ENCODE measurements around the gene CPO. TPM values are rescaled to one million over a fixed set of nuclear protein-coding genes. Genes with fewer than 3 reads are reported as not detected.

CPO gene
- total RNA-seq, 1 experiment from 2014 or later = 0.32 TPM

- TF ChIP-seq ZBTB33 (IDR thresholded peaks at IDR 0.05; ENCODE audit: extremely low read depth, insufficient replicate concordance, low read length) (no peak), EZH2phosphoT487 (IDR thresholded peaks at IDR 0.05; ENCODE audit: borderline replicate concordance) (no peak), ZFX (IDR thresholded peaks at IDR 0.05) (no peak)
Observed at GRCh38 chr2:206940546-206940945, 1.2 kb downstream of the CPO start (continued).

DNA sequence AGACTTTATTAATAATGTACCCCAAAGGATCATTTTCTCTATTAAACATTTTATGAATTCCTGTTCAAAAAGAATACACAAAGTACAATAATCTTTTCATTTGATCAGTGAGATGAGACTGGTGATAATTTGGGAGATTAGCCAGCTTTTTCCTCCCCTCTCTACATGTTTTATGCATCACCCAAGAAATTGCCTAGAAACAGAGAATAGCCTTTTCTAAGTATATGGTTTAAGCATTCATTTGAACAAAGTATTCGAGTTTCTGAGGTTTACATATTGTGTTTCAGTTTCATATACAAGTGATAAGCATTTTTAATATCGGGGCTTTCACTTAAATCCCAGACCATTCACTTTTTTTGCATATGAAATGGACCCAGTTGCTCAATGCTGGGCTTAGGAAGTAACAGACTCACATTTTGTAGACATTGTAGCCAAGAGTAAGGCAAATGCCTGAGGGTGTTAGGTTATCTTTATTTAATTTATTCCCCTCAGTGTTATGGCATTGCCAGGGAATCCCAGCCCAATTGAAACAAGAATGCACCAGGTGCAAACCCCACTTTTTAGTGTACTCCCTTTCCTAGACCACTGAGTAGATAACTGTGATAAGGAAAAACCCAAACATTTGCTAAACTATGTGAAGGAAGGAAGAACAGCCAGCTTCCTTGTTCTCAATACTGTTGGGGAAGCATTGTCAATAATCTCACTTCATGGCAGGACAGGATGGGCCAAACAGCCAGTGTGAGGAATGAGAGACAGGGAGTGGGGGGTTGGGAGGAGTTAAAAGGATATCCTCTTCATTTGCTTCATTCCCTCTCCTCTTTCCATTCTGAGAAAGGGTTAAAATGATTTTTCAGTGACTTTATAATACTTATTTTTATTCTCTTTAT is 3.5 kb downstream of the CPO start:
- Histone ChIP-seq H3K9me2 (ENCODE audit: insufficient read depth) (no peaks in the 10 kb centered on the region), H3K79me2 (ENCODE audit: insufficient read depth, low read length) (no peaks in the 10 kb centered on the region), H3K27ac (ENCODE audit: low read depth, low read length) (no peak overlapping the region), H3K36me3 (ENCODE audit: control insufficient read depth in 1 of 2, insufficient read depth in 2 of 2, low read length in 2 of 2) (no peaks in the 10 kb centered on the region), H3K4me2 (ENCODE audit: low read length) (no peak overlapping the region), H3K4me1 (ENCODE audit: control insufficient read depth in 1 of 2, insufficient read depth in 2 of 2, low read length in 2 of 2) (no peaks in the 10 kb centered on the region), H3K9me3 (ENCODE audit: control insufficient read depth in 1 of 2, insufficient read depth in 1 of 2, low read depth in 1 of 2, low read length in 2 of 2) (no peaks in the 10 kb centered on the region), H3K27me3 (ENCODE audit: insufficient read depth, low read length) (no peaks in the 10 kb centered on the region), H3K9ac (ENCODE audit: low read length) (no peak overlapping the region), H4K20me1 (ENCODE audit: insufficient read depth) (no peaks in the 10 kb centered on the region), H3K4me3 (replicated peaks in 1 of 2; ENCODE audit: low read depth in 1 of 2, low read length in 2 of 2) (no peak overlapping the region), H2AFZ (ENCODE audit: low read depth, low read length, poor library complexity, severe bottlenecking) (no peak overlapping the region)
- CTCF ChIA-PET = no interaction called here
- ATAC-seq (no peak), DNase-seq (ENCODE audit: low read depth, low spot score) (no peak)
- RAD21 ChIA-PET (ENCODE audit: low non-redundant PET in 1 of 2, low total read pairs in 2 of 2, uncharacterized antibody in 2 of 2, unreplicated experiment in 2 of 2) = no interaction called here
- POLR2A ChIA-PET = no interaction called here
- BruUV-seq (replicated peaks) = no TSS peak
- no peak for TF ChIP-seq SP1 (IDR thresholded peaks at IDR 0.05; ENCODE audit: low read depth)
- TF ChIP-seq JUND (IDR thresholded peaks at IDR 0.05) = no peak
- no peak for TF ChIP-seq ZBTB33 (IDR thresholded peaks at IDR 0.05; ENCODE audit: extremely low read depth, insufficient replicate concordance, low read length)
- no peak for TF ChIP-seq SIN3A (IDR thresholded peaks at IDR 0.05; ENCODE audit: low read depth)
- TF ChIP-seq ATF3 (IDR thresholded peaks at IDR 0.05) = no peak
- no peak for TF ChIP-seq EGR1 (IDR thresholded peaks at IDR 0.05; ENCODE audit: low read depth)
- TF ChIP-seq ZFX (IDR thresholded peaks at IDR 0.05) = no peak
- no peak for TF ChIP-seq POLR2AphosphoS5 (IDR thresholded peaks at IDR 0.05; ENCODE audit: low read depth, low read length)
- no peak for TF ChIP-seq EZH2 (IDR thresholded peaks at IDR 0.05)
- TF ChIP-seq, protein P1, sequence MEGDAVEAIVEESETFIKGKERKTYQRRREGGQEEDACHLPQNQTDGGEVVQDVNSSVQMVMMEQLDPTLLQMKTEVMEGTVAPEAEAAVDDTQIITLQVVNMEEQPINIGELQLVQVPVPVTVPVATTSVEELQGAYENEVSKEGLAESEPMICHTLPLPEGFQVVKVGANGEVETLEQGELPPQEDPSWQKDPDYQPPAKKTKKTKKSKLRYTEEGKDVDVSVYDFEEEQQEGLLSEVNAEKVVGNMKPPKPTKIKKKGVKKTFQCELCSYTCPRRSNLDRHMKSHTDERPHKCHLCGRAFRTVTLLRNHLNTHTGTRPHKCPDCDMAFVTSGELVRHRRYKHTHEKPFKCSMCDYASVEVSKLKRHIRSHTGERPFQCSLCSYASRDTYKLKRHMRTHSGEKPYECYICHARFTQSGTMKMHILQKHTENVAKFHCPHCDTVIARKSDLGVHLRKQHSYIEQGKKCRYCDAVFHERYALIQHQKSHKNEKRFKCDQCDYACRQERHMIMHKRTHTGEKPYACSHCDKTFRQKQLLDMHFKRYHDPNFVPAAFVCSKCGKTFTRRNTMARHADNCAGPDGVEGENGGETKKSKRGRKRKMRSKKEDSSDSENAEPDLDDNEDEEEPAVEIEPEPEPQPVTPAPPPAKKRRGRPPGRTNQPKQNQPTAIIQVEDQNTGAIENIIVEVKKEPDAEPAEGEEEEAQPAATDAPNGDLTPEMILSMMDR (IDR thresholded peaks at IDR 0.05 in 2 of 3, conservative IDR thresholded peaks at IDR 0.05 in 1 of 3; ENCODE audit: borderline replicate concordance in 1 of 3, insufficient read depth in 1 of 3, low read depth in 2 of 3, low read length in 2 of 3) = no peak
- no peak for TF ChIP-seq CBX3 (IDR thresholded peaks at IDR 0.05; ENCODE audit: low read depth)
- no peak for TF ChIP-seq POLR2A (IDR thresholded peaks at IDR 0.05; ENCODE audit: borderline replicate concordance, extremely low read depth, insufficient read depth, insufficient read length)
- intact Hi-C loops (cut with micrococcal nuclease) = no loop called here

Measured in HCT116 (cell line).